Measurements from ENCODE around the gene SLC36A1.

Gene SLC36A1

GRCh38 chr5:151541571-151541970, 94.2 kb downstream of the SLC36A1 start:
- no peak for DNase-seq

Data from NCI-H1694 (cell line).